Measurements from ENCODE around the gene VANGL2. TPM values are rescaled to one million over a fixed set of nuclear protein-coding genes. Genes with fewer than 3 reads are reported as not detected.
A peak's percentile ranks its signal among the peaks of the same experiment; 100 is the strongest.

VANGL2 gene
- total RNA-seq, 1 donor from 2014 or later = 25.5 TPM

GRCh38 chr1:160401487-160401805 lies 1.1 kb downstream of the VANGL2 start:
- Histone ChIP-seq H3K27ac (ENCODE audit: low read depth, low read length) (no peak overlapping the region), H3K27me3 (ENCODE audit: insufficient read depth, low read length) (no peaks in the 10 kb centered on the region), H3K9me3 (ENCODE audit: insufficient read depth, low read depth, low read length) (no peaks in the 10 kb centered on the region), H4K20me1 (ENCODE audit: insufficient read depth, low read length) (peaks cover 14% of the 10 kb centered on the region), H3K79me2 (ENCODE audit: insufficient read depth, low read length) (peaks cover 13% of the 10 kb centered on the region), H3K36me3 (ENCODE audit: insufficient read depth, low read length) (no peaks in the 10 kb centered on the region), H3K4me1 (ENCODE audit: insufficient read depth, low read length) (peaks cover 13% of the 10 kb centered on the region), H3K4me3 (ENCODE audit: insufficient read depth, low read depth, low read length) (peak overlapping the region; percentile 69), H3K9ac (ENCODE audit: low read length) (peak overlapping the region; percentile 85), H3K4me2 (ENCODE audit: low read length) (peak overlapping the region; percentile 88), H2AFZ (ENCODE audit: low read depth, low read length) (peak overlapping the region; percentile 72)
- TF ChIP-seq EZH2 (IDR thresholded peaks at IDR 0.05; ENCODE audit: insufficient read depth, low read length) = no peak
- TF ChIP-seq CTCF (IDR thresholded peaks at IDR 0.05; ENCODE audit: insufficient read depth, low read depth, low read length) = no peak
- DNase-seq (ENCODE audit: low read depth) (no peak), FAIRE-seq (no peak)
- Mint-ChIP-seq H3K4me3 (ENCODE audit: unreplicated experiment) (peak overlapping the region; percentile 92), H3K27me3 (ENCODE audit: low read depth, unreplicated experiment) (no peaks in the 10 kb centered on the region), H3K36me3 (ENCODE audit: low read depth, unreplicated experiment) (no peaks in the 10 kb centered on the region), H3K4me1 (ENCODE audit: low read depth, unreplicated experiment) (peaks cover 44% of the 10 kb centered on the region), H3K9me3 (ENCODE audit: unreplicated experiment) (no peaks in the 10 kb centered on the region), H3K27ac (ENCODE audit: unreplicated experiment) (peak overlapping the region; percentile 30)

- DNase-seq (ENCODE audit: low read depth) (no peak), FAIRE-seq (no peak)
- no peak overlapping the region for H2AFZ ChIP-seq (ENCODE audit: low read depth, low read length)
- H3K4me2 ChIP-seq (ENCODE audit: low read length) = peak overlapping the region; percentile 88
- Mint-ChIP-seq H3K36me3 (ENCODE audit: low read depth, unreplicated experiment) (no peaks in the 10 kb centered on the region), H3K4me3 (ENCODE audit: unreplicated experiment) (peak overlapping the region; percentile 92), H3K27me3 (ENCODE audit: low read depth, unreplicated experiment) (no peaks in the 10 kb centered on the region), H3K4me1 (ENCODE audit: low read depth, unreplicated experiment) (peaks cover 44% of the 10 kb centered on the region), H3K27ac (ENCODE audit: unreplicated experiment) (peak overlapping the region; percentile 30), H3K9me3 (ENCODE audit: unreplicated experiment) (no peaks in the 10 kb centered on the region)
- H3K4me3 ChIP-seq (ENCODE audit: insufficient read depth, low read depth, low read length) = peak overlapping the region; percentile 69
- H4K20me1 ChIP-seq (ENCODE audit: insufficient read depth, low read length) = peaks cover 17% of the 10 kb centered on the region
- H3K9me3 ChIP-seq (ENCODE audit: insufficient read depth, low read depth, low read length) = no peaks in the 10 kb centered on the region
- H3K9ac ChIP-seq (ENCODE audit: low read length) = no peak overlapping the region
- no peaks in the 10 kb centered on the region for H3K27me3 ChIP-seq (ENCODE audit: insufficient read depth, low read length)
- peaks cover 13% of the 10 kb centered on the region for H3K4me1 ChIP-seq (ENCODE audit: insufficient read depth, low read length)
- H3K36me3 ChIP-seq (ENCODE audit: insufficient read depth, low read length) = no peaks in the 10 kb centered on the region
- no peak for TF ChIP-seq EZH2 (IDR thresholded peaks at IDR 0.05; ENCODE audit: insufficient read depth, low read length)
- TF ChIP-seq CTCF (IDR thresholded peaks at IDR 0.05; ENCODE audit: insufficient read depth, low read depth, low read length) = no peak
- H3K27ac ChIP-seq (ENCODE audit: low read depth, low read length) = no peak overlapping the region
- peaks cover 13% of the 10 kb centered on the region for H3K79me2 ChIP-seq (ENCODE audit: insufficient read depth, low read length)
These were observed 1.8 kb downstream of the VANGL2 start for GRCh38 chr1:160402001-160402795.

- Mint-ChIP-seq H3K36me3 (ENCODE audit: low read depth, unreplicated experiment) (no peaks in the 10 kb centered on the region), H3K4me3 (ENCODE audit: unreplicated experiment) (peak overlapping the region; percentile 30), H3K4me1 (ENCODE audit: low read depth, unreplicated experiment) (peaks cover 51% of the 10 kb centered on the region), H3K27me3 (ENCODE audit: low read depth, unreplicated experiment) (no peaks in the 10 kb centered on the region), H3K27ac (ENCODE audit: unreplicated experiment) (no peak overlapping the region), H3K9me3 (ENCODE audit: unreplicated experiment) (no peaks in the 10 kb centered on the region)
- Histone ChIP-seq H3K4me1 (ENCODE audit: insufficient read depth, low read length) (peaks cover 20% of the 10 kb centered on the region), H3K27ac (ENCODE audit: low read depth, low read length) (no peak overlapping the region), H4K20me1 (ENCODE audit: insufficient read depth, low read length) (peaks cover 21% of the 10 kb centered on the region), H3K4me3 (ENCODE audit: insufficient read depth, low read depth, low read length) (no peak overlapping the region), H2AFZ (ENCODE audit: low read depth, low read length) (no peak overlapping the region), H3K9me3 (ENCODE audit: insufficient read depth, low read depth, low read length) (no peaks in the 10 kb centered on the region), H3K9ac (ENCODE audit: low read length) (no peak overlapping the region), H3K27me3 (ENCODE audit: insufficient read depth, low read length) (no peaks in the 10 kb centered on the region), H3K79me2 (ENCODE audit: insufficient read depth, low read length) (peaks cover 13% of the 10 kb centered on the region), H3K36me3 (ENCODE audit: insufficient read depth, low read length) (no peaks in the 10 kb centered on the region), H3K4me2 (ENCODE audit: low read length) (no peak overlapping the region)
- DNase-seq (ENCODE audit: low read depth) = no peak
- TF ChIP-seq CTCF (IDR thresholded peaks at IDR 0.05; ENCODE audit: insufficient read depth, low read depth, low read length) (no peak), EZH2 (IDR thresholded peaks at IDR 0.05; ENCODE audit: insufficient read depth, low read length) (no peak)
- no peak for FAIRE-seq
These were observed 2.9 kb downstream of the VANGL2 start for GRCh38 chr1:160403244-160403643.

All from astrocyte (in vitro differentiated cells and primary cell).